OCI-LY3 (cell line): ENCODE measurements around the gene OR4E2.
"Not testable (repeated sequence)": the region's sequence is repeated elsewhere in the genome, so short reads cannot be mapped to it uniquely, and the experiment has no call there.

ENCODE experiments used
- H2AFZ ChIP-seq: fragments of 200-600, 300-600 bp; shearing (Covaris generic); 2 replicates; pipeline ENCODE4 v1.6.0; 2014; ENCODE audit warnings: antibody characterized with exemption, low read depth, low read length
- H3K27ac ChIP-seq: fragments of 200-600, 300-600 bp; sonication (generic); 2 replicates; pipeline ENCODE4 v1.5.1; 2014; ENCODE audit warnings: mild to moderate bottlenecking, low read length, moderate library complexity, mixed read lengths
- H3K27me3 ChIP-seq: fragments of 200-600, 300-600 bp; sonication (generic); 2 replicates; pipeline ENCODE4 v1.6.1; 2014; ENCODE audit warnings: low read depth, low read length, mixed read lengths
- H3K36me3 ChIP-seq: fragments of 200-600, 300-600 bp; sonication (generic); replicated peaks from 2 replicates; pipeline ENCODE3; 2014; ENCODE audit warnings: low read depth, low read length, mixed read lengths
- H3K4me1 ChIP-seq: fragments of 300-600, 200-600 bp; sonication (generic); 2 replicates; pipeline ENCODE4 v1.6.1; 2014; ENCODE audit warnings: low read length, mixed read lengths
- H3K4me2 ChIP-seq: fragments of 200-600, 300-600 bp; sonication (generic); 2 replicates; pipeline ENCODE4 v1.6.1; 2014; ENCODE audit warnings: low read length, mixed read lengths
- H3K4me3 ChIP-seq: fragments of 300-600, 200-600 bp; sonication (generic); 2 replicates; pipeline ENCODE4 v1.5.1; 2014; ENCODE audit warnings: antibody characterized with exemption, mild to moderate bottlenecking, low read length, moderate library complexity
- H3K79me2 ChIP-seq: fragments of 300-600, 200-600 bp; shearing (Covaris generic); 2 replicates; pipeline ENCODE4 v1.6.1; 2014; ENCODE audit warnings: mild to moderate bottlenecking, low read length, mixed read lengths
- H3K9ac ChIP-seq: fragments of 300-600, 200-600 bp; shearing (Covaris generic); 2 replicates; pipeline ENCODE4 v1.6.0; 2014; ENCODE audit warnings: mild to moderate bottlenecking, low read length, moderate library complexity
- H3K9me3 ChIP-seq: fragments of 200-600, 300-600 bp; shearing (Covaris generic); 2 replicates; pipeline ENCODE4 v1.6.1; 2014; ENCODE audit warnings: low read length, mixed read lengths; ENCODE audit not compliant: insufficient read depth
- H4K20me1 ChIP-seq: fragments of 200-600, 300-600 bp; sonication (generic); 2 replicates; pipeline ENCODE4 v1.6.1; 2016; ENCODE audit warnings: low read length, mixed read lengths; ENCODE audit not compliant: insufficient read depth
- EZH2phosphoT487 ChIP-seq: fragments of 200-600 bp; shearing (Covaris generic); IDR thresholded peaks from 2 replicates; pipeline ENCODE4 v1.6.1; 2018; ENCODE audit warnings: antibody characterized with exemption, mixed run types, low read depth
- TF ChIP-seq, protein P1 (sequence below): fragments of 200-600, 300-600 bp; sonication (generic); IDR thresholded peaks from 2 replicates; pipeline ENCODE4 v1.5.1; 2014; ENCODE audit warnings: antibody characterized with exemption, low read length, low read depth

The OR4E2 gene

GRCh38 chr14:21626491-21627230 lies 27.0 kb upstream of the OR4E2 start:
- TF ChIP-seq, protein P1, sequence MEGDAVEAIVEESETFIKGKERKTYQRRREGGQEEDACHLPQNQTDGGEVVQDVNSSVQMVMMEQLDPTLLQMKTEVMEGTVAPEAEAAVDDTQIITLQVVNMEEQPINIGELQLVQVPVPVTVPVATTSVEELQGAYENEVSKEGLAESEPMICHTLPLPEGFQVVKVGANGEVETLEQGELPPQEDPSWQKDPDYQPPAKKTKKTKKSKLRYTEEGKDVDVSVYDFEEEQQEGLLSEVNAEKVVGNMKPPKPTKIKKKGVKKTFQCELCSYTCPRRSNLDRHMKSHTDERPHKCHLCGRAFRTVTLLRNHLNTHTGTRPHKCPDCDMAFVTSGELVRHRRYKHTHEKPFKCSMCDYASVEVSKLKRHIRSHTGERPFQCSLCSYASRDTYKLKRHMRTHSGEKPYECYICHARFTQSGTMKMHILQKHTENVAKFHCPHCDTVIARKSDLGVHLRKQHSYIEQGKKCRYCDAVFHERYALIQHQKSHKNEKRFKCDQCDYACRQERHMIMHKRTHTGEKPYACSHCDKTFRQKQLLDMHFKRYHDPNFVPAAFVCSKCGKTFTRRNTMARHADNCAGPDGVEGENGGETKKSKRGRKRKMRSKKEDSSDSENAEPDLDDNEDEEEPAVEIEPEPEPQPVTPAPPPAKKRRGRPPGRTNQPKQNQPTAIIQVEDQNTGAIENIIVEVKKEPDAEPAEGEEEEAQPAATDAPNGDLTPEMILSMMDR, result no peak
- H3K27ac ChIP-seq, result no peak overlapping the region
- H3K36me3 ChIP-seq, result no peaks in the 10 kb centered on the region
- no peaks in the 10 kb centered on the region for H4K20me1 ChIP-seq
- no peak overlapping the region for H3K9ac ChIP-seq
- H3K4me1 ChIP-seq, result no peaks in the 10 kb centered on the region
- H2AFZ ChIP-seq, result no peak overlapping the region
- H3K9me3 ChIP-seq, result no peaks in the 10 kb centered on the region; the same call in 1 of the 2 replicates
- H3K4me2 ChIP-seq, result no peak overlapping the region
- no peaks in the 10 kb centered on the region for H3K79me2 ChIP-seq
- H3K4me3 ChIP-seq, result no peak overlapping the region
- H3K27me3 ChIP-seq, result peaks cover 13% of the 10 kb centered on the region; the same call in 1 of the 2 replicates

GRCh38 chr14:21630503-21630902 lies 23.1 kb upstream of the OR4E2 start:
- H3K27me3 ChIP-seq, result peaks cover 10% of the 10 kb centered on the region; the same call in 1 of the 2 replicates
- H3K4me2 ChIP-seq, H3K9ac ChIP-seq, H2AFZ ChIP-seq, H3K36me3 ChIP-seq, H3K9me3 ChIP-seq, H3K4me1 ChIP-seq, H3K27ac ChIP-seq, H4K20me1 ChIP-seq, H3K79me2 ChIP-seq, H3K4me3 ChIP-seq: not testable (repeated sequence)

GRCh38 chr14:21631084-21631483 lies 22.6 kb upstream of the OR4E2 start:
- Histone ChIP-seq H3K9me3 (no peaks in the 10 kb centered on the region), H2AFZ (no peak overlapping the region), H3K27me3 (0 out of 2 replicates have a peak, but pooled peaks cover 5% of the 10 kb centered on the region), H4K20me1 (no peaks in the 10 kb centered on the region), H3K9ac (no peak overlapping the region), H3K4me2 (no peak overlapping the region), H3K79me2 (no peaks in the 10 kb centered on the region), H3K36me3 (no peaks in the 10 kb centered on the region), H3K27ac (no peak overlapping the region), H3K4me1 (no peaks in the 10 kb centered on the region), H3K4me3 (no peak overlapping the region)
- TF ChIP-seq EZH2phosphoT487, result no peak
- TF ChIP-seq, protein P1, result no peak

- Histone ChIP-seq H3K4me1 (no peaks in the 10 kb centered on the region), H3K27ac (no peak within 1 kb of the TSS), H3K9ac (no peak within 1 kb of the TSS), H3K27me3 (0 out of 2 replicates have a peak, but pooled peaks cover 8% of the 10 kb centered on the region), H3K4me3 (no peak within 1 kb of the TSS), H3K79me2 (no peaks in the 10 kb centered on the region), H2AFZ (no peak within 1 kb of the TSS), H3K9me3 (no peaks in the 10 kb centered on the region), H3K4me2 (no peak within 1 kb of the TSS), H4K20me1 (no peaks in the 10 kb centered on the region), H3K36me3 (no peaks in the 10 kb centered on the region)
- TF ChIP-seq, protein P1, result no peak
- no peak for TF ChIP-seq EZH2phosphoT487
Measured at GRCh38 chr14:21634840-21635239, 18.8 kb upstream of the OR4E2 start, which contains the start of gene OR10G2. Gene OR10G2 (minus strand): TSS chr14:21634940. CDS start chr14:21634842, 98 bp downstream.
